Coronary artery (tissue), 2 donors: ENCODE data around the gene SMIM35.

Experiments used
- DNase-seq: peaks from one replicate; pipeline ENCODE4 v3.0.0-alpha.2; 2017; ENCODE audit warnings: low spot score
- H3K27ac ChIP-seq, 2 donors: fragments of 200-600 bp; sonication (generic); one replicate each; pipeline ENCODE4 v1.5.1; 2016 to 2019
- H3K4me3 ChIP-seq: fragments of 200-600 bp; sonication (generic); 2 replicates; pipeline ENCODE4 v1.5.1; 2016; ENCODE audit warnings: mild to moderate bottlenecking, moderate library complexity
- CTCF ChIP-seq: fragments of 200-600 bp; sonication (generic); IDR thresholded peaks from one replicate; pipeline ENCODE4 v1.5.1; 2019; ENCODE audit warnings: antibody characterized with exemption

The SMIM35 gene

DNA sequence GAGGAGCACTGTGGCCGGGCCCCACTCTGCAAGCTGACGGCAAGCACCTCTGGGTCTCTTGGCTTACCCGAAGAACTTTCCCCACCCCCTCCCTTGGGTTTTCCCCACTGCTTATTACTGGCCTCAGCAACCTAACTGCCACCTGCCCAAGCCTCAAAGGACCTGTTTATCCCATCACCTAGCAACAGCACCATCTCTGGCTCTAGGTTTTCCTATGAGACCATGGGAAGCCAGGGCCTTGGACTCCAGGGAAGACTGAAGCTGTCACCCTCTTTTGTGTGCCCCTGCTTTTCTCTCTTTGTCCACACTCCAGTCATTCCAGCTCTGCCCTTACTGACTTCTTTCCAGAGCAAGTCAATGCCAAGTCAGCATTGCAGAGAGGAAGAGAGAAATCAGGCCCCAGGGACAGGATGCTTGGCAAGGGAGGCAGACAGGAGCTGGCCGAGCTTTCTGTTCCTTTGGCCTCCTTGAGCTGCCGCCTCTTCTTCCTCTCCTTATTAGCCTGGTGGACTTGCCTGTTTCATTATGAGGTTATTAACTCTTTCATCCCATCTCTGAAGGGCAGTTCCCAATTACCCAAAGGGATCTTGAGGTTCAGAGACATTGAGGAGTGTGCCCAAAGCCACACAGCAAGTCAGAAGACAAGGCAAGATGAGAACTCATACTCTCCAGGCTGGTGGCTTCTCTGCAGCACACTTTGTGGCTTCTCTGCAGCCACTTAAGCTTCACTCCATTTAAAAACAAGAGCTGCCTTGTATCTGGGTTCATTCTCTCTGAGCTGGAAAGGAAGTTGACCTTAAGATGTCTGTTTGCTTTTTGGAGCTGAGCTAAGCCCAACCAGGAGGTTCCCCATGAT is at the start of gene SMIM35:
Gene SMIM35, minus strand, starts transcription at position 51 of the 856 bp plus-strand sequence. CDS start 206 bp downstream, outside the sequence.
- DNase-seq: no peak
- no peak for TF ChIP-seq CTCF
- H3K27ac ChIP-seq: no peak within 1 kb of the TSS
- no peak within 1 kb of the TSS for H3K4me3 ChIP-seq

- no peak for TF ChIP-seq CTCF
Measured at GRCh38 chr11:118136341-118136740, 49.6 kb upstream of the SMIM35 start.

GRCh38 chr11:118135796-118136165 is 49.0 kb upstream of the SMIM35 start:
- TF ChIP-seq CTCF: no peak
- DNase-seq: no peak

More at GRCh38 chr11:118136341-118136740, 49.6 kb upstream of the SMIM35 start:
- DNase-seq: no peak
- H3K27ac ChIP-seq: no peak overlapping the region
- H3K4me3 ChIP-seq: no peak overlapping the region

DNA sequence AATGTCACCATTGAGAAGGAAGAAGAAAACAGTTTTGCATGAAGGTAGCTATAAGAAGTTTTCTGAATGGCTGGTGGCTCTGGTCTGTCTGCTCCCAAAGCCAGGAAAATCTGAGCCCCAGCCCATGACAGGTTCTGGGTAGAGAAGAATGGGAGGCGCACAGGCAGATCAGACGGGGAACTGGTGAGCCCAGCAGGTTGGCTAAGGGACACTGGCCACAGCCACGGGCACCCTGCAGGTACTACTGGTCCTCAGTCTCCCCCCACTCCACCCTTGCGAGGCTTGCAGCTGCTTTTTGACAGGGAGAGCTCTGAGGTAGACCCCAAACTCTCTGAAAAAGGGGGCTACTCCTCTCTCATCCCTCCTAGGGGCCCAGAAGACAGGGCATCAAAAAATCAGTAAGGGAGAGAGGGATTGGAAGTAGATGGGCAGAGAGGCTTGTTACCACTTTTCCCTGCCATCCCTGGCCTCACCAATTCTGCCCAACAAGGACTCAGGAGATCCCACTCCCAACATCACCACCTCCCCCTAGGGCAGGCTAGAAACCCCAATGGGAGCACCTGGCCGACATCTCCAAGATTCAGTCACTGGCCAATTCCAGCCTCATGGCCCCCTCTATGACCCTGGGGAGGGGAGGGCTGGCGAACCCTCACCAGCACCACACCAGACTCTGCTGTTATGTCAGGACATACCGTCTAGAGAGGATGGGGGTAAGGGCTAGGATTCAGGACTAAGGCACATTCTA is 48.5 kb upstream of the SMIM35 start:
- Histone ChIP-seq H3K4me3 (no peak overlapping the region), H3K27ac (no peak overlapping the region)
- TF ChIP-seq CTCF: no peak
- no peak for DNase-seq

More at GRCh38 chr11:118135796-118136165, 49.0 kb upstream of the SMIM35 start:
- H3K4me3 ChIP-seq: no peak overlapping the region
- no peak overlapping the region for H3K27ac ChIP-seq

- no peak for TF ChIP-seq CTCF
- no peak overlapping the region for H3K27ac ChIP-seq
- H3K4me3 ChIP-seq: no peak overlapping the region
- no peak for DNase-seq
Measured at GRCh38 chr11:118133816-118134215, 47.1 kb upstream of the SMIM35 start.

GRCh38 chr11:118132385-118133151 is 45.8 kb upstream of the SMIM35 start:
- TF ChIP-seq CTCF: no peak
- Histone ChIP-seq H3K4me3 (no peak overlapping the region), H3K27ac (no peak overlapping the region)
- DNase-seq: no peak
